ENCODE results near the gene CHMP1B.

Gene CHMP1B

GRCh38 chr18:11902522-11903292 lies 51.5 kb downstream of the CHMP1B start:
- DNase-seq (ENCODE audit: low read depth in 2 of 2) = no peak
